GM12878 (cell line): ENCODE data around the gene ZNF618.

Source experiments
- NR2C2 ChIP-seq: IDR thresholded peaks from 2 replicates; pipeline ENCODE4 v1.6.1; 2011; ENCODE audit warnings: borderline replicate concordance, low read depth; ENCODE audit not compliant: control insufficient read depth, insufficient read length
- POLR2A ChIP-seq: IDR thresholded peaks from 2 replicates; pipeline ENCODE4 v1.6.1; 2011; ENCODE audit warnings: low read depth, mild to moderate bottlenecking, low read length
- TF ChIP-seq, protein P1 (sequence below): IDR thresholded peaks from 2 replicates; pipeline ENCODE4 v1.6.1; 2012; ENCODE audit warnings: mild to moderate bottlenecking, low read depth, low read length

DNA sequence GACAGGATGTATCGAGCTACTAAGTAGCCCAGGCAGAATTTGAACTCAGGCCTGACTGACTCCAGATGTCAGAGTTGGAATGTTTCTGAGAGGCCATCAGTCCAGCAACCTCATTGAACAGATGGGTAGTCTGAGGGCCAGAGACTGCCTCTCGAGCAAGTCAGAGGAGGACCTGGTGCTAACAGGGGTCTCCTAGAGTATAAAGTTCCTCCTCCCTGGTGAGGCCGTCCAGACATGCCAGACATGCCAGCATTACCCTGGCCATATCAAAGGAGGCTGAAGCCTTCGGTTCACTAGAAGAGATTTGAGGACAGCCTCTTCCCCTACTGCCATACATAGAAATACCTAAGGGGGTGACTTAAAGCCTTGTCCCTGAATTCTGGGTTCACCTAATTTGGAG lies 81.2 kb downstream of the ZNF618 start:
- TF ChIP-seq, protein P1, sequence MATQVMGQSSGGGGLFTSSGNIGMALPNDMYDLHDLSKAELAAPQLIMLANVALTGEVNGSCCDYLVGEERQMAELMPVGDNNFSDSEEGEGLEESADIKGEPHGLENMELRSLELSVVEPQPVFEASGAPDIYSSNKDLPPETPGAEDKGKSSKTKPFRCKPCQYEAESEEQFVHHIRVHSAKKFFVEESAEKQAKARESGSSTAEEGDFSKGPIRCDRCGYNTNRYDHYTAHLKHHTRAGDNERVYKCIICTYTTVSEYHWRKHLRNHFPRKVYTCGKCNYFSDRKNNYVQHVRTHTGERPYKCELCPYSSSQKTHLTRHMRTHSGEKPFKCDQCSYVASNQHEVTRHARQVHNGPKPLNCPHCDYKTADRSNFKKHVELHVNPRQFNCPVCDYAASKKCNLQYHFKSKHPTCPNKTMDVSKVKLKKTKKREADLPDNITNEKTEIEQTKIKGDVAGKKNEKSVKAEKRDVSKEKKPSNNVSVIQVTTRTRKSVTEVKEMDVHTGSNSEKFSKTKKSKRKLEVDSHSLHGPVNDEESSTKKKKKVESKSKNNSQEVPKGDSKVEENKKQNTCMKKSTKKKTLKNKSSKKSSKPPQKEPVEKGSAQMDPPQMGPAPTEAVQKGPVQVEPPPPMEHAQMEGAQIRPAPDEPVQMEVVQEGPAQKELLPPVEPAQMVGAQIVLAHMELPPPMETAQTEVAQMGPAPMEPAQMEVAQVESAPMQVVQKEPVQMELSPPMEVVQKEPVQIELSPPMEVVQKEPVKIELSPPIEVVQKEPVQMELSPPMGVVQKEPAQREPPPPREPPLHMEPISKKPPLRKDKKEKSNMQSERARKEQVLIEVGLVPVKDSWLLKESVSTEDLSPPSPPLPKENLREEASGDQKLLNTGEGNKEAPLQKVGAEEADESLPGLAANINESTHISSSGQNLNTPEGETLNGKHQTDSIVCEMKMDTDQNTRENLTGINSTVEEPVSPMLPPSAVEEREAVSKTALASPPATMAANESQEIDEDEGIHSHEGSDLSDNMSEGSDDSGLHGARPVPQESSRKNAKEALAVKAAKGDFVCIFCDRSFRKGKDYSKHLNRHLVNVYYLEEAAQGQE, result no peak
- TF ChIP-seq NR2C2 (no peak), POLR2A (no peak)
